Jurkat, Clone E6-1 (cell line): ENCODE measurements around the gene GSK3B. TPM values are rescaled to one million over a fixed set of nuclear protein-coding genes. Genes with fewer than 3 reads are reported as not detected.
A peak's percentile ranks its signal among the peaks of the same experiment; 100 is the strongest.

Experiments
- DNase-seq: peaks from one replicate; pipeline ENCODE4 v3.0.0-alpha.2; 2011; ENCODE audit warnings: low read depth, low spot score
- H3K4me3 ChIP-seq: 2 replicates; pipeline ENCODE4 v1.5.1; 2011; ENCODE audit warnings: mild to moderate bottlenecking, low read length, control low read depth, moderate library complexity
- polyA plus RNA-seq: library from polyadenylated mRNA; unstranded; fragments of >200 nt; gene quantifications from one replicate; pipeline ENCODE4 v1.2.1, GENCODE V29; 2012; ENCODE audit warnings: missing spikeins; ENCODE audit not compliant: insufficient read length, insufficient read depth

Gene GSK3B
- polyA plus RNA-seq = 21.1 TPM

GRCh38 chr3:120093911-120094775, at the start of gene GSK3B:
Gene GSK3B (minus strand): TSS chr3:120094447. CDS start chr3:120093434, 1,013 bp downstream.
- DNase-seq = peak; percentile 72
- H3K4me3 ChIP-seq = peak within 1 kb of the TSS; percentile 75

GRCh38 chr3:120143676-120144075, 49.4 kb upstream of the GSK3B start:
- no peak for DNase-seq
- H3K4me3 ChIP-seq = no peak overlapping the region

- H3K4me3 ChIP-seq = no peak overlapping the region
Measured at GRCh38 chr3:120142236-120142635, 48.0 kb upstream of the GSK3B start.

GRCh38 chr3:120140098-120140742, 46.0 kb upstream of the GSK3B start:
- no peak for DNase-seq
- H3K4me3 ChIP-seq = no peak overlapping the region

More at GRCh38 chr3:120142236-120142635, 48.0 kb upstream of the GSK3B start:
- DNase-seq = no peak

- DNase-seq = no peak
- H3K4me3 ChIP-seq = no peak overlapping the region
Measured at GRCh38 chr3:120139140-120139539, 44.9 kb upstream of the GSK3B start.

GRCh38 chr3:120137548-120137947, 43.3 kb upstream of the GSK3B start:
- no peak for DNase-seq

GRCh38 chr3:120130656-120131055, 36.4 kb upstream of the GSK3B start:
- H3K4me3 ChIP-seq = no peak overlapping the region
- no peak for DNase-seq

More at GRCh38 chr3:120137548-120137947, 43.3 kb upstream of the GSK3B start:
- H3K4me3 ChIP-seq = no peak overlapping the region

- DNase-seq = no peak
- no peak overlapping the region for H3K4me3 ChIP-seq
Measured at GRCh38 chr3:120129718-120130513, 35.7 kb upstream of the GSK3B start.

- H3K4me3 ChIP-seq = no peak overlapping the region
- DNase-seq = no peak
Measured at GRCh38 chr3:120129051-120129450, 34.8 kb upstream of the GSK3B start.

- H3K4me3 ChIP-seq = no peak overlapping the region
- DNase-seq = no peak
Measured at GRCh38 chr3:120125992-120126391, 31.7 kb upstream of the GSK3B start.

GRCh38 chr3:120119846-120120510, 25.7 kb upstream of the GSK3B start:
- no peak overlapping the region for H3K4me3 ChIP-seq
- DNase-seq = no peak

- H3K4me3 ChIP-seq = no peak overlapping the region
- DNase-seq = no peak
Measured at GRCh38 chr3:120114981-120115380, 20.7 kb upstream of the GSK3B start.

- no peak overlapping the region for H3K4me3 ChIP-seq
- DNase-seq = no peak
Measured at GRCh38 chr3:120114376-120114775, 20.1 kb upstream of the GSK3B start.

- no peak for DNase-seq
- no peak overlapping the region for H3K4me3 ChIP-seq
Measured at GRCh38 chr3:120113128-120114116, 19.2 kb upstream of the GSK3B start.

- no peak overlapping the region for H3K4me3 ChIP-seq
- no peak for DNase-seq
Measured at GRCh38 chr3:120111898-120112297, 17.7 kb upstream of the GSK3B start.

GRCh38 chr3:120103276-120103675, 9.0 kb upstream of the GSK3B start:
- H3K4me3 ChIP-seq = no peak overlapping the region
- DNase-seq = no peak

- DNase-seq = no peak
- no peak overlapping the region for H3K4me3 ChIP-seq
Measured at GRCh38 chr3:120102674-120103073, 8.4 kb upstream of the GSK3B start.

GRCh38 chr3:120102232-120102631, 8.0 kb upstream of the GSK3B start:
- no peak for DNase-seq
- H3K4me3 ChIP-seq = no peak overlapping the region
